Stimulated activated CD8-positive, alpha-beta memory T cell treated with anti-CD3 and anti-CD28 coated beads, Interleukin-12 subunit alpha, Interleukin-12 subunit beta, amount 100 ng/mL, for 24 hours (primary cell): ENCODE results near the gene ZNF93.
A peak's percentile ranks its signal among the peaks of the same experiment; 100 is the strongest.
"Not testable (repeated sequence)": the region's sequence is repeated elsewhere in the genome, so short reads cannot be mapped to it uniquely, and the experiment has no call there.

Experiments used
- DNase-seq: peaks from one replicate; pipeline ENCODE4 v3.0.0-alpha.2; 2020; ENCODE audit errors: extremely low read depth

ZNF93 gene

DNA sequence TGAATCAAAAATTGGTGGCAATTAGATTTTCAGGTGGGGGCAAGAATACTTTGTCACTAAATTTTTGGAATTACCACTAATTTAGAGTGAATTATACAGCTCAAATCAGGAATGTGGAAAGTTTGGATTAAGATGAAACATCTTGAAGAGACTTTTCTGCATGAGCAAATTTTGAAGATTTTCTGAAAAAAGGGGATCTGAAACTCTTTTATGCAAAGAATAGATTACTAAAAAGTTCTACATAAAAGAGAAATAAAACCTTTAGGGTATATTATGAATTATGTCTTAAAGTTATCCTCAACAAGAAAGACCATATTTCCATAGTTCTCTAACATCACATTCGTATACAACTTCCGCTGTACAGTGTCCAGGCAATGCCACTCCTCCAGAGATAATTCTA is 36.7 kb downstream of the ZNF93 start:
- no peak for DNase-seq

DNA sequence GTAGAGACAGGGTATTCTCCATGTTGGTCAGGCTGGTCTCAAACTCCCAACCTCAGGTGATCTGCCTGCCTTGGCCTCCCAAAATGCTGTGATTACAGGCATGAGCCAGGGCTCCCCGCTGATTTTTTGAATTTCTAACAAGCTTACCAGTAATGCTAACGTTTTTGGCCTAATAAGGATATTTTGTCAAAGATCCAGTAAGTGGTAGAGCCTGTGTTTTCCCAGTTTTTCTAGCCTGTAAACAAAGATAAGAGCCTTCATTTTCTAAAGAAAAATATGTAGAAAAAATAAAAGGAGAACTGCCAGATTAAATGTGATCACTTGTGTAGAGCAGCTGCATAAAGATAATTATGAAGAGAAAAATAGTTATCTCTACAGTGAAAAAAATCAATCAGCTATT is 37.7 kb downstream of the ZNF93 start:
- DNase-seq = no peak

DNA sequence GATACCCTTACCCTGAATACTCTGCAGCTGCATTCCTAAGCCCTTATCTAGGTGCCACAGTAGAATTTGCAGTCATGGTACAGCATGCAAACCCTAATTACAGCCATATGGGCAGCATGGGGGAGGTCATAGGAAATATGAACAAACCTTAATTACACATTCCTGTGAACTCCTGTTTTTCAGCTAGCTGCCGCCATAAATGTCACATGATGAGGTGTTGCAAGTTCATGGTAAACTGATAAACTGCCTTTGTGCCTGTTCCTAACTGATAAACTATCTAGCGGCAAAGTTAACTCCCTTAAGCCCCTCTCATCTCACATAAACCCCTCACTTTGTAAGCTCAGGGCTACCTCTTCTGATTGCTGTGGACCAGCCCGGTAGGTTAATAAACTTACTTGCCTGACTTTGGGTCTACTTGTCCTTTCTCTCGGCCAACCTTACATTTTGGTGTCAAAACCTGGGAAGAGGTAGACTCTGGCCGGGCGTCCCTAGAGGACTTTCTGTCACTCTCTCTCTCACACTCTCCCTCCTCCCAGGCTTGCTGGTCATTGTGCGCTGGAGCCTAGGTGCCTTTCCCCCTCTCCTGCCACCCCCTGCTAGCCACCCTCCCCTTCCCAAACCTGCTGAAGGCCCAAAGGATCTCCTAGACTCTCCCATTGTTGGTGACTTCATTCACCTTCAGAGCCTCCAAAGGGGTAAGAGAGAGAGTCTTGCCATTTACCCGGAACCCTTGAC is 43.3 kb downstream of the ZNF93 start:
- no peak for DNase-seq

DNA sequence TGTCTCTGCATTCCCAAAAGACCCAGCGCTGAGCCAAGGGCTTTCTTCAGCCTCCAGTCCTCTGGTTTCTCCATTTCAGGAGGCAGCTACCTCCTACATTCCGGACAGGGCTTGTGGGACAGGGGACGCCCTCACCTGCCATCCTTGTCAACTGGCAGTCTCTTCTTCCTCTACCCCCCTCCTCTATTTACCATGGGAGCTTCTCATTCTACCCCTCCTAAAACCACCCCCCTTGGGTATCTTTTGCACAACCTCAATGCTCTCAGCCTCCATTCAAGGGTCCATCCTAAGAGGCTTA is 43.8 kb downstream of the ZNF93 start:
- no peak for DNase-seq

DNA sequence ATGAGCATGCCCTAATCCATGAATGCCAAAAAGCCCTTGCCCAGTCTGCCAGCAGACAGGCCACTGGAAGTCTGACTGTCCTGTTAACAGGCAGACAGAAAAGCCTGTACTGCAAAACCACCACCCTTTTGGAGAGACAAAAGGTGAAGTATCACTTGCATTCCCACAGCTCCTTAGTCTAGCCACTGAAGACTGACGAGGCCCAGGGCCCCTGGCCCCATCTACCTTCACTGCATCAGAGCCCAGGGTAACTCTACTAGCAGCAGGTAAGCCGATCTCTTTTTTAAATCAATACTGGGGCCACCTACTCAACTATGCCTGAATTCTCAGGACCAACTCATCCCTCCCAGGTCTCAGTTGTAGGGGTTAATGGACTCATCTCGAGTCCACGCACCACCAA is 45.5 kb downstream of the ZNF93 start:
- DNase-seq = no peak

DNA sequence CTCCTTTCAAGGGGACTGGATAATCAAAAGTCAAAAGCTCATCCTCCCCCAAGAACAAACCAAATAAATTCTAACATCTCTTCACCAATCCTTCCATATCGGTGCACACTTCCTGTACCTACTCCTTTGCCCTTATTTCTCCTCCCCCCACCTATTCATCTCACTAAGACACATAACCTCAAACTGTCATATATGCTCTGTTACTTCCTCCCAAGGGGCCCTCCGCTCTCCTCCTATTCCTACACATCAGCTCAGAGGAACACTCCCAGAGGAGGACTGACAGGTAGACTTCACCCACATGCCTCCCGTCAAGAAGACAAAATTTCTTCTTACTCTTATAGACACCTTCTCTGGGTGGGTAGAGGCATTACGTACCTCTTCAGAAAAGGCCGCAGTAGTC is 48.1 kb downstream of the ZNF93 start:
- no peak for DNase-seq

DNA sequence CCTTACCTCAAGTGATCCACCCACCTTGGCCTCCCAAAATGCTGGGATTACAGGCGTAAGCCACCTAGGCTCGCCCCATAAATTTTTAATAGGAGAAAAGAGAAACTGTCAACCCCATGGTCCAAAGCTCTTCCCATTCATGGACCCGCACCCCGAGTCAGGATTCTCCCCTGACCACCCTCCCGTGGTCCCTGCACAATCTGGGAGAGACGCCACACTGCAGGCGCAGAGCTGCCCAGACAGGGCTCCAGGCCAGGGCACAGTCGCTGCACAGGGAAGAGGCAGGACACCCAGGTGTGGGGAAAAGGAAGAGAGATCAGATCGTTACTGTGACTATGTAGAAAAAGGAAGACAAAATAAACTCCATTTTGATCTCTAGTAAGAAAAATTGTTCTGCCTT is 54.5 kb downstream of the ZNF93 start:
- no peak for DNase-seq

DNA sequence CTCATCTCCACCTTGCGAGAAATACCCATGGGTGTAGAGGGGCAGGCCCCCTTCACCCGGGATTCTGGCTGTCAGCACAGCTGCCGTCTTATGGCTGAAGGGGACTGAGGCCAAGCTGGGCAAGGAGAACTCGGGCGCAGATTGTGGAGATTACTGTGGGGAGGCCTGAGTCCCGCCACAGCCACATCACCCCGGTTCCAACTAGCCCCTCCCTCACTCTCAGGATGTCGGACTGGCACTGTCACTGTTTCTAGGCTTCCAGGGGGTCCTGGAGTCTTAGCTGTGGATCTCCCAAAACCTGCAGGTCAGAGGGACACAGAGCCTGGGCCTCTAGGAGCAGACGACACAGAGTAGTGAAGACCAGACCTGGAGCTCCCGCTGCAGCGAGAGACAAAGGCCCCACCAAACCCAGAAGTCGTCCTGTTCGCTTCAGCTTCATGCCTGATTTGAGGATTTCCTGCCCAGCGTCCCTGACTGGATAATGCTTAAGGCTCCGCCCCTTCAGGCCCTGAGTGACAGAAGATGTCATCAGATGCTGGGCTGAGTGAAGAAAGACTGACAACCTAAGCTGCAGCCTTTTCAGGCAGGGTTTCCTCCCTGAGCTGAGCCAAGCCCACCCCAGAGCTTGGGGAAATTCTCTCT is 55.8 kb downstream of the ZNF93 start:
- no peak for DNase-seq

DNA sequence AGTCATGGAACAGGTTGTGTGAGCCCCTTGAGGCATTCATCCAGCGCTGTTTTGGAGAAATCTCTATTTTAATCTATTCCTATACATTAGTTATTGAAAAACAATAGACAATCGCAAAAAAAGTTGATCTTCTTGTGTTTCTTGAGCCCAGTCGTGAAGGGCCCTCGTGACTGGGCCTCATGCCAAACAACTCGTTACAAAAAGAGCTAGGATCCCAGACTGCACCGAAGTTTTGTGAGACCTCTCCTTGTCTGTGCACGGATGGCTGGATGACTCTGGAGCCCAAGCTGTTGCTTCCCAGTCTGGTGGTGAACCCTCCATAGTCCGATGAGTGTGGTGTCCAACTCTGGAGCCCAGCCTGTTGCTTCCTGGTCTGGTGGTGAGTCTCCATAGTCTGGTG is 57.0 kb downstream of the ZNF93 start:
- DNase-seq = not testable (repeated sequence)

DNA sequence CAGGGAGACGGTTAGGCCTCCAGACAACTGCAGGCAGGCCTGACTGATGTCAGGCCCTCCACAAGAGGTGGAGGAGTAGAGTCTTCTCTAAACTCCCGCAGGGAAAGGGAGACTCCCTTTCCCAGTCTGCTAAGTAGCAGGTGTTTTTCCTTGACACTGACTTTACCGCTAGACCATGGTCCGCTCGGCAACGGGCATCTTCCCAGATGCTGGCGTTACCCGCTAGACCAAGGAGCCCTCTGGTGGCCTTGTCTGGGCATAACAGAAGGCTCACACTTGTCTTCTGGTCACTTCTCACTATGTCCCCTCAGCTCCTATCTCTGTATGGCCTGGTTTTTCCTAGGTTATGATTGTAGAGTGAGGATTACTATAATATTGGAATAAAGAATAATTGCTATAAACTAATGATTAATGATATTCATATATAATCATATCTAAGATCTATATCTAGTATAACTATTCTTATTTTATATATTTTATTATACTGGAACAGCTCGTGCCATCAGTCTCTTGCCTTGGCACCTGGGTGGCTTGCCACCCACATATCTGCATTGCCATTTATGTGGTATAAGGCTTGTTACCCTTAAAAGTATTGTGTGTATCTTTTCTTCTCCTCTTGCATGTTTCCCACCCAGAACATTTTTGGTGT is 58.5 kb downstream of the ZNF93 start:
- peak; percentile 5 for DNase-seq

DNA sequence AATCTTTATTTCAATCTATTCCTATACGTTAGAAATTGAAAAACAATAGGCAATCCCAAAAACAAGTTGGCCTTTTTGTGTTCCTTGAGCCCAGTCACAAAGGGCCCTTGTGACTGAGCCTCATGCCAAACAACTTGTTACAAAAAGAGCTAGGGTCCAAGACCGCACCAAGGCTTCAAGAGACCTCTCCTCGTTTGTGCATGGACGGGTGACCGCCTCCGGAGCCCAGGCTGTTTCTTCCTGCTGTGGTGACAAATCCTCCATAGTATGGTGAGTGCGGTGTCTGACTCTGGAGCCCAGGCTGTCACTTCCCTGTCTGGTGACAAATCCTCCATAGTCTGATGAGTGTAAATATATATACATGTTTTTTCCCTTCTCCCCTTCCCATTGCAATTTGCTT is 63.7 kb downstream of the ZNF93 start:
- DNase-seq = no peak

DNA sequence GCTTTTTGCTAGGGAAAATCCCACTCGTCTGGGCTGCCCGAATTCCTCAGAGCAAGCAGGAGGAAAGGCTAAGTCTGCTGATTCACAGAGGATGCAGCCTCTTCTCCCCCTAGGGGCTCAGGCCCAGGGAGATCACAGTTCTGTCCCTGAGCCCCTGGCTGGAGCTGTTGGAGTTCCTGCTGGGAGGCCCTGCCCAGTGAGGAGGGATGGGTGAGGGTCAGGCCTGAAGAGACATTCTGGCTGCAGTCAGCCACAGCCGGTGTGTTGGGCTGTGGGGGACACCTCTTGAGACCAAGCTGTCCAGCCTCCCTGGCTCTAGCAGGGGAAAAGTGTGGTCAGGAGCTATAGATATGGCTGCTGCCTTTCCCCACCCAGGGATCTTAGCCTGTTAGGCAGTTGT is 65.4 kb downstream of the ZNF93 start:
- not testable (repeated sequence) for DNase-seq

DNA sequence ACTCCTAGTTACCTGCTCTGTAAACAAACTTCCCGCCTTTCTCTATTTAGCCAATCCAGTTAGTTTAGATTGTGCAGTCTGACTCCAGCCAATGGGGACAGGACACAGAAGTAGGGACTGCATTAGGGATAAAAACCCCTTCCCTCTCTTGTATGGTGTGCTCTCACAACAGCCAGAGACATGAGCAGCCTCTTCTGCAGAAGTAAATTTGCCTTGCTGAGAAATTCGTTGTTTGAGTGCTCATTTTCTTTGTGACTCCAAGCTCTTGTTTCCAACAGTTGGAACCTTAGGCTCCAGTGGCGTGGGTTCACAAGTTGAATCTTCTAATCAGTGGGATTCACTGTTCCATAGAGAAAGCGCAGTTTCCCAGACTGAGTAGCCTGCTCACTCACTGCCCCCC is 66.1 kb downstream of the ZNF93 start:
- DNase-seq = no peak
